HepG2 (cell line): ENCODE data around the gene ZNF446. TPM values are rescaled to one million over a fixed set of nuclear protein-coding genes. Genes with fewer than 3 reads are reported as not detected.

Source experiments
- CERS6 ChIP-seq: sonication (generic); formaldehyde crosslinking; IDR thresholded peaks from 2 replicates; pipeline ENCODE4 v1.5.0; 2020; ENCODE audit warnings: missing genetic modification reagents
- HDAC2 ChIP-seq: sonication (generic); formaldehyde crosslinking; IDR thresholded peaks from 2 replicates; pipeline ENCODE4 v1.4.0; 2020; ENCODE audit warnings: missing genetic modification reagents
- KDM6A ChIP-seq: IDR thresholded peaks from 2 replicates; pipeline ENCODE4 v1.6.1; 2016; ENCODE audit warnings: low read depth
- MYNN ChIP-seq: sonication (generic); formaldehyde crosslinking; IDR thresholded peaks from 2 replicates; pipeline ENCODE4 v1.4.0; 2020; ENCODE audit warnings: mild to moderate bottlenecking, low read depth, missing genetic modification reagents
- NFATC3 ChIP-seq: sonication (generic); formaldehyde crosslinking; IDR thresholded peaks from 2 replicates; pipeline ENCODE4 v1.5.1; 2020; ENCODE audit warnings: mild to moderate bottlenecking, missing genetic modification reagents
- SKIL ChIP-seq: sonication (generic); formaldehyde crosslinking; IDR thresholded peaks from 2 replicates; pipeline ENCODE4 v1.8.0; 2022; ENCODE audit warnings: missing genetic modification reagents, mild to moderate bottlenecking, moderate library complexity, borderline replicate concordance
- TGIF2 ChIP-seq: IDR thresholded peaks from 2 replicates; pipeline ENCODE4 v1.6.1; 2016; ENCODE audit warnings: control low read depth, missing compliant biosample characterization
- ZNF253 ChIP-seq: sonication (generic); formaldehyde crosslinking; IDR thresholded peaks from 2 replicates; pipeline ENCODE4 v1.8.0; 2022; ENCODE audit warnings: mild to moderate bottlenecking, missing genetic modification reagents, borderline replicate concordance
- ZNF430 ChIP-seq: sonication (generic); formaldehyde crosslinking; IDR thresholded peaks from 2 replicates; pipeline ENCODE4 v1.9.0; 2021; ENCODE audit warnings: mild to moderate bottlenecking, missing genetic modification reagents
- ZNF546 ChIP-seq: sonication (generic); formaldehyde crosslinking; conservative IDR thresholded peaks from 2 replicates; pipeline ENCODE4 v1.8.1; 2023; ENCODE audit warnings: mild to moderate bottlenecking, missing genetic modification reagents
- ZNF556 ChIP-seq: sonication (generic); formaldehyde crosslinking; IDR thresholded peaks from 2 replicates; pipeline ENCODE4 v1.4.0; 2020; ENCODE audit warnings: mild to moderate bottlenecking, missing genetic modification reagents, borderline replicate concordance
- ZNF567 ChIP-seq: sonication (generic); formaldehyde crosslinking; IDR thresholded peaks from 2 replicates; pipeline ENCODE4 v1.8.1; 2023; ENCODE audit warnings: mild to moderate bottlenecking, missing genetic modification reagents, borderline replicate concordance
- ZNF7 ChIP-seq: IDR thresholded peaks from 2 replicates; pipeline ENCODE4 v1.6.1; 2016; ENCODE audit warnings: missing biosample characterization, missing genetic modification reagents
- ZNF768 ChIP-seq: sonication (generic); formaldehyde crosslinking; IDR thresholded peaks from 2 replicates; pipeline ENCODE4 v1.4.0; 2020; ENCODE audit warnings: missing genetic modification reagents
- ZNF790 ChIP-seq: sonication (generic); formaldehyde crosslinking; IDR thresholded peaks from 2 replicates; pipeline ENCODE4 v1.8.0; 2022; ENCODE audit warnings: missing genetic modification reagents, mild to moderate bottlenecking, borderline replicate concordance
- ZNF816 ChIP-seq: sonication (generic); formaldehyde crosslinking; IDR thresholded peaks from 2 replicates; pipeline ENCODE4 v1.8.0; 2022; ENCODE audit warnings: missing genetic modification reagents, mild to moderate bottlenecking, borderline replicate concordance
- polyA plus RNA-seq, 8 experiments: library from polyadenylated mRNA; depleted of rRNA in 3 of 8; stranded (reverse) in 7 of 8; unstranded in 1 of 8; fragments of >200 nt; fragmentation: Illumina TruSeq in 4 of 8; extraction: Trizol in 4 of 8; gene quantifications; 2 replicates each; pipeline versions ENCODE4 v1.2.1 to v1.2.3, GENCODE V29; 2011 to 2016; ENCODE audit warnings: low read depth in 4 of 8, missing spikeins in 1 of 8, mixed read lengths in 1 of 8; ENCODE audit not compliant: insufficient read depth in 1 of 8
- total RNA-seq, 5 experiments: library from RNA; depleted of rRNA; stranded (reverse); fragments of >200 nt; fragmentation: Illumina TruSeq; extraction: Trizol; gene quantifications; 2 replicates each; pipeline ENCODE4 v1.2.3, GENCODE V29; 2016; ENCODE audit warnings: low read depth in 1 of 5
- TF ChIP-seq, protein P1 (sequence below), 2 experiments: sonication (generic) in 1 of 2; formaldehyde crosslinking in 1 of 2; IDR thresholded peaks; 2 replicates each; pipeline versions ENCODE4 v1.6.1 to v1.9.0; 2014 to 2022; ENCODE audit warnings: antibody characterized with exemption in 1 of 2, borderline replicate concordance in 1 of 2, inconsistent platforms in 1 of 2, low read depth in 1 of 2, missing genetic modification reagents in 1 of 2
- TF ChIP-seq, protein P2 (sequence below): sonication (generic); formaldehyde crosslinking; conservative IDR thresholded peaks from 2 replicates; pipeline ENCODE4 v1.5.0; 2020; ENCODE audit warnings: missing genetic modification reagents

Gene ZNF446
- total and polyA plus RNA-seq, 2 of the 13 experiments (the other 11 are each of a cell fraction or from before 2014, with no cell fraction given) = 3.0 to 3.6 TPM

DNA sequence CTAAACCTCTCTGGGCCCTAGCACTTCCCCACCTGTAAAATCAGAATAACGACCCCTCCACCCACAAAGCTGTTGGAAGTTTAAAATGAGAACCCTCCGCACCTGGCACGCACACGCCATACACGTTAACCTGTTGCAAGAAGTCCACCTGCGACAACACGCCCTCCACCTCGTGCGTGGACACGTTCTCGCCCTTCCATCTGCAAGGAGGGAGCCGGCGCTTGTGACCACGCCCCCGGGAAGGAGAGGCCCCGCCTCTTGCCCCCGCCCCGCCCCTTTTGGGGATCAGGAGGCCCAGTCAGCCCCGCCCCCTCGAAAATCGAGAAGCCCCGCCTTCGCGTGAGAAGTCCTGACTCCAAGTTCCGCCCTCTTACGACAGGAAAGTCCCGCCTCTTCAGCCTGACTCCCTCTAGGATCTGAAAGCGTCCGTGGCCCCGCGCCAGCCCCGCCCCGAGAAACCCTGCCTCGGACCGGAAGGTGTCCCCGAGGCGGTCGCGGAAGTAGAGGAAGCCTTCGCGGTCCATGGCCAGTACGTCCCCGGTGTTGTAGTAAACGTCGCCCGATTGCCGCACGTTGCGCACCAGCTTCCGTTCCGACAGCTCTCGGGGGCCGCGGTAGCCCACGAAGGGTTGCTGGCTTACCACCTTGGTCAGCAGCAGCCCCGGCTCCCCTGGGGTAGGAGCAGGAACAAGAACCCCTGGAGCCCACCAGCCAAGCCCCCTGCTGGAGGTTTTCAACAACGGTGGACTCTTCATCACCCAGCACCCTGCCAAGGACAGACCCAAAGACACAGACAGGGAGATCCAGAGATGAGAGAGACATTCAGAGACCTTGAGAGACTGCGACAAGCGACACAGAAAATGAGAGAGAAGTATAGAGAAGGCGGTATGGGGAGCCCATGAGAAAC lies 23.1 kb downstream of the ZNF446 start (continued):
- TF ChIP-seq, protein P1, sequence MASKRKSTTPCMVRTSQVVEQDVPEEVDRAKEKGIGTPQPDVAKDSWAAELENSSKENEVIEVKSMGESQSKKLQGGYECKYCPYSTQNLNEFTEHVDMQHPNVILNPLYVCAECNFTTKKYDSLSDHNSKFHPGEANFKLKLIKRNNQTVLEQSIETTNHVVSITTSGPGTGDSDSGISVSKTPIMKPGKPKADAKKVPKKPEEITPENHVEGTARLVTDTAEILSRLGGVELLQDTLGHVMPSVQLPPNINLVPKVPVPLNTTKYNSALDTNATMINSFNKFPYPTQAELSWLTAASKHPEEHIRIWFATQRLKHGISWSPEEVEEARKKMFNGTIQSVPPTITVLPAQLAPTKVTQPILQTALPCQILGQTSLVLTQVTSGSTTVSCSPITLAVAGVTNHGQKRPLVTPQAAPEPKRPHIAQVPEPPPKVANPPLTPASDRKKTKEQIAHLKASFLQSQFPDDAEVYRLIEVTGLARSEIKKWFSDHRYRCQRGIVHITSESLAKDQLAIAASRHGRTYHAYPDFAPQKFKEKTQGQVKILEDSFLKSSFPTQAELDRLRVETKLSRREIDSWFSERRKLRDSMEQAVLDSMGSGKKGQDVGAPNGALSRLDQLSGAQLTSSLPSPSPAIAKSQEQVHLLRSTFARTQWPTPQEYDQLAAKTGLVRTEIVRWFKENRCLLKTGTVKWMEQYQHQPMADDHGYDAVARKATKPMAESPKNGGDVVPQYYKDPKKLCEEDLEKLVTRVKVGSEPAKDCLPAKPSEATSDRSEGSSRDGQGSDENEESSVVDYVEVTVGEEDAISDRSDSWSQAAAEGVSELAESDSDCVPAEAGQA (IDR thresholded peaks at IDR 0.05; ENCODE audit: low read depth) = peak; percentile 89
- TF ChIP-seq, protein P1 (CRISPR knock-in tag; IDR thresholded peaks at IDR 0.05; ENCODE audit: borderline replicate concordance) = no peak
- TF ChIP-seq, protein P2, sequence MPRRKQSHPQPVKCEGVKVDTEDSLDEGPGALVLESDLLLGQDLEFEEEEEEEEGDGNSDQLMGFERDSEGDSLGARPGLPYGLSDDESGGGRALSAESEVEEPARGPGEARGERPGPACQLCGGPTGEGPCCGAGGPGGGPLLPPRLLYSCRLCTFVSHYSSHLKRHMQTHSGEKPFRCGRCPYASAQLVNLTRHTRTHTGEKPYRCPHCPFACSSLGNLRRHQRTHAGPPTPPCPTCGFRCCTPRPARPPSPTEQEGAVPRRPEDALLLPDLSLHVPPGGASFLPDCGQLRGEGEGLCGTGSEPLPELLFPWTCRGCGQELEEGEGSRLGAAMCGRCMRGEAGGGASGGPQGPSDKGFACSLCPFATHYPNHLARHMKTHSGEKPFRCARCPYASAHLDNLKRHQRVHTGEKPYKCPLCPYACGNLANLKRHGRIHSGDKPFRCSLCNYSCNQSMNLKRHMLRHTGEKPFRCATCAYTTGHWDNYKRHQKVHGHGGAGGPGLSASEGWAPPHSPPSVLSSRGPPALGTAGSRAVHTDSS (CRISPR knock-in tag) = no peak
- TF ChIP-seq HDAC2 (CRISPR knock-in tag) (peak; percentile 85), ZNF816 (no peak), ZNF546 (CRISPR knock-in tag) (no peak), CERS6 (CRISPR knock-in tag) (no peak), ZNF790 (CRISPR knock-in tag) (no peak), ZNF567 (peak; percentile 25; the same call in 1 of the 2 replicates), ZNF7 (CRISPR knock-in tag) (no peak), TGIF2 (CRISPR knock-in tag) (peak; percentile 58; the same call in 1 of the 2 replicates), ZNF253 (0 out of 2 replicates have a peak, but pooled peaks have one; percentile 36), ZNF768 (CRISPR knock-in tag) (peak; percentile 86), ZNF556 (peak; percentile 96; the same call in 1 of the 2 replicates), ZNF430 (peak; percentile 85; the same call in 1 of the 2 replicates), KDM6A (CRISPR knock-in tag) (no peak), NFATC3 (CRISPR knock-in tag) (no peak), SKIL (CRISPR knock-in tag) (no peak), MYNN (no peak)
